A549 (cell line): Measurements from ENCODE around the gene UQCC2. TPM values are rescaled to one million over a fixed set of nuclear protein-coding genes. Genes with fewer than 3 reads are reported as not detected.

ENCODE experiments used
- ATAC-seq, 2 experiments: fragments of 200-7000 bp in 1 of 2; fragments of >200 bp in 1 of 2; cut with Nextera tagmentation in 1 of 2; cut with Tn5 transposase in 1 of 2; 3 replicates each; pipeline versions ENCODE4 v1.8.0 to v1.9.1; 2018 to 2020; ENCODE audit warnings: mild to moderate bottlenecking in 1 of 2, moderate library complexity in 1 of 2
- CTCF ChIA-PET: fragments of 300-600 bp; sonication (Branson Sonifier 250); formaldehyde crosslinking; extraction: SDS; loops from one replicate; lab custom pipeline; 2021; ENCODE audit warnings: antibody characterized with exemption, inconsistent platforms; lab: Yijun Ruan, JAX
- POLR2A ChIA-PET: fragments of 350-600 bp; formaldehyde crosslinking; extraction: SDS; loops from one replicate; lab custom pipeline; 2021; ENCODE audit warnings: antibody characterized with exemption, inconsistent platforms; lab: Yijun Ruan, JAX
- DNase-seq, 2 experiments: peaks; one replicate each; pipeline versions ENCODE4 v3.0.0 to v3.0.0-alpha.2; 2011 to 2016; ENCODE audit warnings: low read depth in 1 of 2, low spot score in 1 of 2
- FAIRE-seq: peaks from 2 replicates; lab custom pipeline; 2011; peaks lifted over from hg19 to GRCh38; lab: Jason Lieb, UNC
- H3K27ac ChIP-seq, 2 experiments: fragments of >200 bp; sonication (Bioruptor Twin); formaldehyde crosslinking; 3 replicates each; pipeline ENCODE4 v1.5.1; 2016 to 2017
- H3K4me1 ChIP-seq: fragments of >200 bp; sonication (Bioruptor Twin); formaldehyde crosslinking; 3 replicates; pipeline ENCODE4 v1.6.1; 2016
- H3K4me2 ChIP-seq: fragments of >200 bp; sonication (Bioruptor Twin); formaldehyde crosslinking; 3 replicates; pipeline ENCODE4 v1.6.1; 2016
- H3K4me3 ChIP-seq: fragments of >200 bp; sonication (Bioruptor Twin); formaldehyde crosslinking; 3 replicates; pipeline ENCODE4 v1.5.1; 2016
- H3K9me3 ChIP-seq: fragments of >200 bp; sonication (Bioruptor Twin); formaldehyde crosslinking; 3 replicates; pipeline ENCODE4 v1.6.1; 2016
- CTCF ChIP-seq: fragments of >200 bp; sonication (Bioruptor Twin); formaldehyde crosslinking; IDR thresholded peaks from 3 replicates; pipeline ENCODE4 v1.5.1; 2016
- EHF ChIP-seq: fragments of 250-450 bp; sonication (Bioruptor Pico); IDR thresholded peaks from 2 replicates; pipeline ENCODE4 v1.5.0; 2020; ENCODE audit warnings: mild to moderate bottlenecking
- ELK1 ChIP-seq: fragments of 150-350 bp; IDR thresholded peaks from 2 replicates; pipeline ENCODE4 v1.6.1; 2014; ENCODE audit warnings: low read depth, mild to moderate bottlenecking, low read length
- EP300 ChIP-seq, 2 experiments: fragments of >200 bp; sonication (Bioruptor Twin); formaldehyde crosslinking; IDR thresholded peaks; 2 replicates in 1 of 2; 3 replicates in 1 of 2; pipeline ENCODE4 v1.6.1; 2016 to 2017
- FOXS1 ChIP-seq: fragments of 250-450 bp; sonication (Bioruptor Pico); IDR thresholded peaks from 2 replicates; pipeline ENCODE4 v1.5.0; 2020; ENCODE audit warnings: mild to moderate bottlenecking, moderate library complexity
- HDAC2 ChIP-seq: fragments of 200-600 bp; sonication (generic); IDR thresholded peaks from 2 replicates; pipeline ENCODE4 v1.6.1; 2016
- HES2 ChIP-seq: fragments of >200 bp; sonication (Bioruptor Twin); formaldehyde crosslinking; IDR thresholded peaks from 2 replicates; pipeline ENCODE4 v1.6.1; 2016
- HEYL ChIP-seq: fragments of 250-450 bp; sonication (Bioruptor Pico); IDR thresholded peaks from 2 replicates; pipeline ENCODE4 v1.8.0; 2021; ENCODE audit warnings: mild to moderate bottlenecking, moderate library complexity
- HOXB13 ChIP-seq: fragments of 250-450 bp; sonication (Bioruptor Pico); IDR thresholded peaks from 2 replicates; pipeline ENCODE4 v1.5.0; 2020; ENCODE audit warnings: low read depth, mild to moderate bottlenecking, moderate library complexity
- JUN ChIP-seq, 2 experiments: fragments of >200 bp; sonication (Bioruptor Twin); formaldehyde crosslinking; IDR thresholded peaks; 2 replicates in 1 of 2; 3 replicates in 1 of 2; pipeline ENCODE4 v1.6.1; 2016 to 2017
- KDM1A ChIP-seq: fragments of 200-600 bp; sonication (generic); IDR thresholded peaks from 2 replicates; pipeline ENCODE4 v1.6.1; 2016; ENCODE audit warnings: low read depth, mild to moderate bottlenecking
- KDM5A ChIP-seq: fragments of 200-600 bp; sonication (generic); IDR thresholded peaks from 2 replicates; pipeline ENCODE4 v1.6.1; 2016; ENCODE audit warnings: antibody characterized with exemption, mild to moderate bottlenecking
- MAX ChIP-seq: IDR thresholded peaks from 2 replicates; pipeline ENCODE4 v1.6.1; 2012
- MAZ ChIP-seq: fragments of 150-350 bp; IDR thresholded peaks from 2 replicates; pipeline ENCODE4 v1.6.1; 2014; ENCODE audit warnings: antibody characterized with exemption, low read depth, low read length, borderline replicate concordance
- NPAS2 ChIP-seq: fragments of 250-450 bp; sonication (Bioruptor Pico); IDR thresholded peaks from 2 replicates; pipeline ENCODE4 v1.8.0; 2022; ENCODE audit warnings: mild to moderate bottlenecking, moderate library complexity, borderline replicate concordance
- PHF8 ChIP-seq: fragments of 200-600 bp; sonication (generic); IDR thresholded peaks from 2 replicates; pipeline ENCODE4 v1.6.1; 2016; ENCODE audit warnings: low read depth, mild to moderate bottlenecking, antibody characterized with exemption, moderate library complexity, borderline replicate concordance
- POLR2A ChIP-seq: IDR thresholded peaks from 2 replicates; pipeline ENCODE4 v1.6.1; 2012; ENCODE audit warnings: mild to moderate bottlenecking, low read length
- POLR2AphosphoS2 ChIP-seq: conservative IDR thresholded peaks from 2 replicates; pipeline ENCODE4 v1.6.1; 2012; ENCODE audit warnings: low read length, improper control_type of control experiment, inconsistent platforms
- RAD21 ChIP-seq, 2 experiments: fragments of >200 bp in 1 of 2; sonication (Bioruptor Twin) in 1 of 2; formaldehyde crosslinking in 1 of 2; IDR thresholded peaks in 1 of 2; conservative IDR thresholded peaks in 1 of 2; 2 replicates in 1 of 2; 3 replicates in 1 of 2; pipeline ENCODE4 v1.6.1; 2012 to 2018; ENCODE audit warnings: inconsistent platforms in 1 of 2
- RFX5 ChIP-seq: fragments of 450-650 bp; IDR thresholded peaks from 2 replicates; pipeline ENCODE4 v1.7.1; 2014; ENCODE audit warnings: antibody characterized with exemption, mild to moderate bottlenecking, moderate library complexity
- RNF2 ChIP-seq: fragments of 200-600 bp; sonication (generic); IDR thresholded peaks from 2 replicates; pipeline ENCODE4 v1.6.1; 2016; ENCODE audit warnings: low read depth, mild to moderate bottlenecking, antibody characterized with exemption, moderate library complexity, borderline replicate concordance
- SMC3 ChIP-seq: fragments of >200 bp; sonication (Bioruptor Twin); formaldehyde crosslinking; IDR thresholded peaks from 3 replicates; pipeline ENCODE4 v1.6.1; 2018; ENCODE audit warnings: inconsistent platforms
- TFCP2L1 ChIP-seq: fragments of 250-450 bp; sonication (Bioruptor Pico); IDR thresholded peaks from 2 replicates; pipeline ENCODE4 v1.5.0; 2021; ENCODE audit warnings: mild to moderate bottlenecking
- TP53 ChIP-seq: fragments of 250-450 bp; sonication (Bioruptor Pico); IDR thresholded peaks from 2 replicates; pipeline ENCODE4 v1.5.0; 2021; ENCODE audit warnings: mild to moderate bottlenecking, moderate library complexity
- USF2 ChIP-seq: fragments of 450-650 bp; IDR thresholded peaks from 2 replicates; pipeline ENCODE4 v1.6.1; 2014; ENCODE audit warnings: antibody characterized with exemption
- ZFP36 ChIP-seq: fragments of 450-650 bp; IDR thresholded peaks from 2 replicates; pipeline ENCODE4 v1.6.1; 2014; ENCODE audit warnings: borderline replicate concordance; ENCODE audit not compliant: partially characterized antibody
- ZSCAN20 ChIP-seq: fragments of 250-450 bp; sonication (Bioruptor Pico); IDR thresholded peaks from 2 replicates; pipeline ENCODE4 v1.8.0; 2022; ENCODE audit warnings: mild to moderate bottlenecking, moderate library complexity
- WGBS: methylation state at CpG from one replicate; pipeline ENCODE4 v1.1.6; 2017; ENCODE audit errors: missing lambda C conversion rate; 5-methylcytosine and 5-hydroxymethylcytosine counted together
- polyA plus RNA-seq, 4 experiments: library from polyadenylated mRNA; depleted of rRNA in 3 of 4; stranded (reverse); fragments of >200 nt; fragmentation: RNase III in 1 of 4; extraction: RNeasy Plus Mini Kit Qiagen cat#74134 plus additional on column Dnase treatment in 1 of 4; gene quantifications; 2 replicates in 3 of 4; 3 replicates in 1 of 4; pipeline ENCODE4 v1.2.3, GENCODE V29; 2011 to 2017

Gene UQCC2
- polyA plus RNA-seq, 2 of the 4 experiments (the other 2 are of a cell fraction) = 65.5 to 82.0 TPM

GRCh38 chr6:33679761-33680160 is 31.7 kb downstream of the UQCC2 start:
- Histone ChIP-seq H3K27ac (no peak overlapping the region), H3K4me3 (no peak overlapping the region), H3K4me2 (no peak overlapping the region), H3K9me3 (no peaks in the 10 kb centered on the region), H3K4me1 (peaks cover 34% of the 10 kb centered on the region)
- ChIA-PET POLR2A (no interaction called here), CTCF (interaction anchor here (1.0 to 1.4 kb wide), 2 partner anchors 23 to 94 kb away, joined by 3 to 4 read pairs; no protein-coding TSS in a partner anchor)
- no peak for FAIRE-seq
- WGBS = 94% methylated on average over 17 of the region's 20 CpGs
- no peak for ATAC-seq
- TF ChIP-seq HEYL (no peak), TFCP2L1 (CRISPR knock-in tag) (no peak), POLR2AphosphoS2 (no peak), KDM1A (no peak), HES2 (no peak), ZFP36 (no peak), NPAS2 (CRISPR knock-in tag) (no peak), CTCF (no peak), MAZ (no peak), EP300 (IDR thresholded peaks at IDR 0.05) (no peak), PHF8 (no peak)
- DNase-seq = no peak

DNA sequence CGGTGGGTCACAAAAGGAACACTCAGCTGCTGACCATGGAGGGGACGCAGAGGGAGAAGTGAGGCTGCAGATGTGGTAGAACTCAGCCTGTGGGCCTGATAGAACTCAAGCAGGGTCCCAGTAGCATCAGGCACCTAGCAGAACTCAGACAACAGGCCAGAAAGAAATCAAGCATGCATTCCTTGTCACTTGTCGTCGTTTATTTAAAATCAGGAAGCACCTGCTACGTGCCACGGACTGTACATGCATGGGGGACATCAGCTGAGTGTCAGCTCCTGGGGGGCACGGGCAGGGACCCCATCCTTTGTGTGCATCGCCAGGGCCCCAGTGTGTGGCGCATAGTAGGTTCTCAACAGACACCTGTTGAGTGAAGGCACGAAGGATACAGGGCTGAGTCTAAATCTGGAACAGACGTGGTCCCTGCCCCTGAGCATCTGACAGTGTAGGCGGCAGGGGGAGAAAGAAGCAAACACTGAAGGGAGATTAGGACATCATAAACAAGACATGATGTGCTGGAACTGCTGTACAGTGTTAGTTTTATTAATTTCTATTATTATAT is 32.5 kb downstream of the UQCC2 start:
- Histone ChIP-seq H3K4me1 (peaks cover 42% of the 10 kb centered on the region), H3K4me2 (no peak overlapping the region), H3K9me3 (no peaks in the 10 kb centered on the region), H3K4me3 (no peak overlapping the region), H3K27ac (no peak overlapping the region)
- no peak for DNase-seq
- ChIA-PET CTCF (interaction anchor here (1.0 to 2.0 kb wide), 3 partner anchors 24 to 94 kb away, joined by 3 to 6 read pairs (median 3); no protein-coding TSS in a partner anchor), POLR2A (no interaction called here)
- TF ChIP-seq JUN (IDR thresholded peaks at IDR 0.05) (no peak), CTCF (no peak), FOXS1 (no peak)
- ATAC-seq = no peak
- WGBS = 91% methylated on average over 12 of the region's 12 CpGs
- FAIRE-seq = no peak

GRCh38 chr6:33678233-33678931 is 33.1 kb downstream of the UQCC2 start:
- H3K27ac ChIP-seq = peak overlapping the region; percentile 73 to 92
- ATAC-seq (no peak), DNase-seq (no peak), FAIRE-seq (no peak)
- H3K9me3 ChIP-seq = no peaks in the 10 kb centered on the region
- 95% methylated on average over 9 of the region's 24 CpGs for WGBS
- H3K4me1 ChIP-seq = peaks cover 48% of the 10 kb centered on the region
- ChIA-PET CTCF (interaction anchor here (1.0 to 2.0 kb wide), 3 partner anchors 22 to 93 kb away, joined by 3 to 6 read pairs (median 3); no protein-coding TSS in a partner anchor), POLR2A (no interaction called here)
- H3K4me2 ChIP-seq = no peak overlapping the region
- H3K4me3 ChIP-seq = no peak overlapping the region
- TF ChIP-seq KDM5A (no peak), SMC3 (no peak), EHF (no peak), RAD21 (conservative IDR thresholded peaks at IDR 0.05 in 1 of 2, IDR thresholded peaks at IDR 0.05 in 1 of 2) (no peak), TP53 (no peak), HDAC2 (no peak), USF2 (no peak), TFCP2L1 (CRISPR knock-in tag) (no peak), POLR2A (no peak), RNF2 (no peak), HOXB13 (CRISPR knock-in tag) (no peak), NPAS2 (CRISPR knock-in tag) (no peak), RFX5 (no peak), ZSCAN20 (CRISPR knock-in tag) (no peak), PHF8 (no peak), ELK1 (no peak), MAX (no peak)
